Myometrial cell (primary cell): ENCODE results near the gene KANSL3. TPM values are rescaled to one million over a fixed set of nuclear protein-coding genes. Genes with fewer than 3 reads are reported as not detected.

ENCODE experiments used
- total RNA-seq: library from RNA; depleted of rRNA; stranded (reverse); fragments of >200 nt; gene quantifications from 2 replicates; pipeline ENCODE4 v1.2.3, GENCODE V29; 2015

KANSL3 gene
- 31.4 and 33.2 TPM in 2 replicates for total RNA-seq

GRCh38 chr2:96638144-96639121 is at the start of gene KANSL3:
Gene KANSL3 (minus strand): TSS chr2:96638312. CDS start chr2:96637135, 1,177 bp downstream.

GRCh38 chr2:96642564-96643360 is 4.7 kb upstream of the KANSL3 start, which contains the start of gene FER1L5:
Gene FER1L5 (plus strand): TSS chr2:96642764. CDS start chr2:96642837, 73 bp downstream.

Other genes starting within 250 kb of the KANSL3 start
- gene NEURL3, start 133.0 kb downstream of the KANSL3 start, total RNA-seq, result not detected in 2 replicates
- 8.5 and 8.9 TPM in 2 replicates for gene ARID5A, start 101.6 kb downstream of the KANSL3 start, total RNA-seq
- under 0.01 and 0.18 TPM in 2 replicates for gene FER1L5, start 4.5 kb upstream of the KANSL3 start, total RNA-seq
- gene LMAN2L, start 101.8 kb upstream of the KANSL3 start, total RNA-seq, result 32.3 and 34.2 TPM in 2 replicates
- gene CNNM4, start 122.6 kb upstream of the KANSL3 start, total RNA-seq, result 3.5 and 4.4 TPM in 2 replicates
- 3.9 and 5.8 TPM in 2 replicates for gene CNNM3, start 178.0 kb upstream of the KANSL3 start, total RNA-seq
- not detected in 2 replicates for gene ANKRD23, start 205.7 kb upstream of the KANSL3 start, total RNA-seq
- gene ANKRD39, start 219.7 kb upstream of the KANSL3 start, total RNA-seq, result 22.5 and 29.4 TPM in 2 replicates
- 20.9 and 24.2 TPM in 2 replicates for gene SEMA4C, start 231.8 kb upstream of the KANSL3 start, total RNA-seq